A549 (cell line): ENCODE data around the gene PPP3CA.

Experiments used
- EP300 ChIP-seq, 2 experiments: fragments of >200 bp; sonication (Bioruptor Twin); formaldehyde crosslinking; IDR thresholded peaks; 2 replicates in 1 of 2; 3 replicates in 1 of 2; pipeline ENCODE4 v1.6.1; 2016 to 2017
- ESRRA ChIP-seq: fragments of 150-350 bp; IDR thresholded peaks from 2 replicates; pipeline ENCODE4 v1.6.1; 2014; ENCODE audit warnings: mild to moderate bottlenecking, low read length, borderline replicate concordance
- JUN ChIP-seq, 2 experiments: fragments of >200 bp; sonication (Bioruptor Twin); formaldehyde crosslinking; IDR thresholded peaks; 2 replicates in 1 of 2; 3 replicates in 1 of 2; pipeline ENCODE4 v1.6.1; 2016 to 2017
- NFE2L2 ChIP-seq: fragments of 150-350 bp; conservative IDR thresholded peaks from 2 replicates; pipeline ENCODE4 v1.6.1; 2014; ENCODE audit warnings: low read length
- PHF8 ChIP-seq: fragments of 200-600 bp; sonication (generic); IDR thresholded peaks from 2 replicates; pipeline ENCODE4 v1.6.1; 2016; ENCODE audit warnings: low read depth, mild to moderate bottlenecking, antibody characterized with exemption, moderate library complexity, borderline replicate concordance
- POLR2A ChIP-seq: IDR thresholded peaks from 2 replicates; pipeline ENCODE4 v1.6.1; 2012; ENCODE audit warnings: mild to moderate bottlenecking, low read length
- SMC3 ChIP-seq: fragments of >200 bp; sonication (Bioruptor Twin); formaldehyde crosslinking; IDR thresholded peaks from 3 replicates; pipeline ENCODE4 v1.6.1; 2018; ENCODE audit warnings: inconsistent platforms
- SREBF2 ChIP-seq: fragments of 450-650 bp; IDR thresholded peaks from 2 replicates; pipeline ENCODE4 v1.6.1; 2014; ENCODE audit warnings: mild to moderate bottlenecking, moderate library complexity
- USF2 ChIP-seq: fragments of 450-650 bp; IDR thresholded peaks from 2 replicates; pipeline ENCODE4 v1.6.1; 2014; ENCODE audit warnings: antibody characterized with exemption
- ZFP36 ChIP-seq: fragments of 450-650 bp; IDR thresholded peaks from 2 replicates; pipeline ENCODE4 v1.6.1; 2014; ENCODE audit warnings: borderline replicate concordance; ENCODE audit not compliant: partially characterized antibody
- TF ChIP-seq, protein P1 (sequence below): fragments of >200 bp; sonication (Bioruptor Twin); formaldehyde crosslinking; IDR thresholded peaks from 3 replicates; pipeline ENCODE4 v1.5.1; 2016

DNA sequence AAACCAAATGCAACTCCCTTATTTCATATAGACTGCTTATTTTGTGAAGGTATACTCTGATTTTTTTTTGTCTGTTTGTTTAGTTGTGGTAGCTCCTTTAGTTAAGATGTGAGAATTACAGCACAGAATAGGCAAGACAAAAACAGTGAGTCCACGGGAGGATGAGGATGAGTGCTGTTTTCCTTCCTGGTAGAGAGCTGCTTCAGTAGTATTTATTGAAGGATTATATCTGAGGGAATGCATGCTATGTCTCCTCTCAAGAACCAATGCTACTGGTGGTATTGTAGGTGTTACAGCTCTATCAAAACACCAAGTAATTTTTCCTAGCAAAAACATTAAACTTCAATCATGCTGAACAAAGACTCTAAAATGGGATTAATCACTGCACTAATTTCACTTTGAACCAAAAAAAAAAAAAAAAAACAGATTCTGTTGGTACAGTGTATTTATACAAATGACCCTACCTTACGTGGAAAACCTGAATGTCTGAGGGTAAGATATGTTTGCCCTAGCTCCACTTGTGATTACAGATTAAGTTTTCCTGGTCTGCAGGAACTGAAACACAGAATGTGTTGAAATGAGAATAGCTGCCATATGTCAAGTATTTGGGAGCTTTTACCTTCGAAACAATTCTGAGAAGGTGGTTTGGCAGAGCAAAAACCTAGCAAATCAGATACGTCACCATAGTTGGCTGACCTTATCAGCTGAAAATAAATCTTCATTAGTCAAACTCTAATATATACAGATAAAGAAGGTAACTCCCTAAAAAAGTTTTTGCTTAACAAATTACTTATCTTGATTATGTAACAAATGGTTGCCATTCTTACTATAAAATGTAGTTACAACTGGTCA lies 40.3 kb downstream of the PPP3CA start:
- no peak for TF ChIP-seq EP300 (IDR thresholded peaks at IDR 0.05)
- TF ChIP-seq, protein P1, sequence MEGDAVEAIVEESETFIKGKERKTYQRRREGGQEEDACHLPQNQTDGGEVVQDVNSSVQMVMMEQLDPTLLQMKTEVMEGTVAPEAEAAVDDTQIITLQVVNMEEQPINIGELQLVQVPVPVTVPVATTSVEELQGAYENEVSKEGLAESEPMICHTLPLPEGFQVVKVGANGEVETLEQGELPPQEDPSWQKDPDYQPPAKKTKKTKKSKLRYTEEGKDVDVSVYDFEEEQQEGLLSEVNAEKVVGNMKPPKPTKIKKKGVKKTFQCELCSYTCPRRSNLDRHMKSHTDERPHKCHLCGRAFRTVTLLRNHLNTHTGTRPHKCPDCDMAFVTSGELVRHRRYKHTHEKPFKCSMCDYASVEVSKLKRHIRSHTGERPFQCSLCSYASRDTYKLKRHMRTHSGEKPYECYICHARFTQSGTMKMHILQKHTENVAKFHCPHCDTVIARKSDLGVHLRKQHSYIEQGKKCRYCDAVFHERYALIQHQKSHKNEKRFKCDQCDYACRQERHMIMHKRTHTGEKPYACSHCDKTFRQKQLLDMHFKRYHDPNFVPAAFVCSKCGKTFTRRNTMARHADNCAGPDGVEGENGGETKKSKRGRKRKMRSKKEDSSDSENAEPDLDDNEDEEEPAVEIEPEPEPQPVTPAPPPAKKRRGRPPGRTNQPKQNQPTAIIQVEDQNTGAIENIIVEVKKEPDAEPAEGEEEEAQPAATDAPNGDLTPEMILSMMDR = no peak
- TF ChIP-seq SMC3 = no peak
- TF ChIP-seq POLR2A = no peak
- no peak for TF ChIP-seq JUN (IDR thresholded peaks at IDR 0.05)
- no peak for TF ChIP-seq SREBF2
- TF ChIP-seq USF2 = no peak
- TF ChIP-seq ESRRA = no peak
- no peak for TF ChIP-seq PHF8
- no peak for TF ChIP-seq NFE2L2
- no peak for TF ChIP-seq ZFP36
